Measurements from ENCODE around the gene UQCC5.

UQCC5 gene

GRCh38 chr3:52527039-52527731 lies 9.2 kb upstream of the UQCC5 start:
- Histone ChIP-seq H3K36me3 (ENCODE audit: insufficient read depth) (no peaks in the 10 kb centered on the region), H3K4me2 (no peak overlapping the region)

GRCh38 chr3:52527732-52528585 lies 8.4 kb upstream of the UQCC5 start:
- Histone ChIP-seq H2AFZ (ENCODE audit: low read depth) (no peak overlapping the region), H3K9ac (no peak overlapping the region), H4K20me1 (ENCODE audit: insufficient read depth) (no peaks in the 10 kb centered on the region), H3K4me1 (ENCODE audit: low read depth, poor library complexity, severe bottlenecking) (no peaks in the 10 kb centered on the region), H3K36me3 (ENCODE audit: insufficient read depth) (no peaks in the 10 kb centered on the region), H3K27ac (no peak overlapping the region), H3K79me2 (ENCODE audit: insufficient read depth, low read depth) (peaks cover 6% of the 10 kb centered on the region; the same call in 1 of the 2 replicates), H3K4me2 (no peak overlapping the region), H3K27me3 (ENCODE audit: insufficient read depth, low read depth) (no peaks in the 10 kb centered on the region), H3K4me3 (IDR thresholded peaks at IDR 0.05; ENCODE audit: insufficient read depth, low read depth, low read length) (no peak overlapping the region)
- TF ChIP-seq CTCF (conservative IDR thresholded peaks at IDR 0.05; ENCODE audit: low read depth, low read length), result no peak

More at GRCh38 chr3:52527039-52527731, 9.2 kb upstream of the UQCC5 start:
- H3K27me3 ChIP-seq (ENCODE audit: insufficient read depth, low read depth), result no peaks in the 10 kb centered on the region
- 0 out of 2 replicates have a peak, but pooled peaks cover under 1% of the 10 kb centered on the region for H3K79me2 ChIP-seq (ENCODE audit: insufficient read depth, low read depth)
- no peaks in the 10 kb centered on the region for H4K20me1 ChIP-seq (ENCODE audit: insufficient read depth)
- no peaks in the 10 kb centered on the region for H3K4me1 ChIP-seq (ENCODE audit: low read depth, poor library complexity, severe bottlenecking)
- no peak overlapping the region for H3K4me3 ChIP-seq (IDR thresholded peaks at IDR 0.05; ENCODE audit: insufficient read depth, low read depth, low read length)
- H2AFZ ChIP-seq (ENCODE audit: low read depth), result no peak overlapping the region
- TF ChIP-seq CTCF (conservative IDR thresholded peaks at IDR 0.05; ENCODE audit: low read depth, low read length), result no peak
- no peak overlapping the region for H3K9ac ChIP-seq
- no peak overlapping the region for H3K27ac ChIP-seq

GRCh38 chr3:52528586-52529375 lies 7.6 kb upstream of the UQCC5 start:
- H3K27ac ChIP-seq, result no peak overlapping the region
- H3K79me2 ChIP-seq (ENCODE audit: insufficient read depth, low read depth), result peaks cover 6% of the 10 kb centered on the region; the same call in 1 of the 2 replicates
- no peaks in the 10 kb centered on the region for H3K27me3 ChIP-seq (ENCODE audit: insufficient read depth, low read depth)
- no peaks in the 10 kb centered on the region for H4K20me1 ChIP-seq (ENCODE audit: insufficient read depth)
- H2AFZ ChIP-seq (ENCODE audit: low read depth), result no peak overlapping the region
- H3K36me3 ChIP-seq (ENCODE audit: insufficient read depth), result no peaks in the 10 kb centered on the region
- no peak overlapping the region for H3K4me2 ChIP-seq
- no peak overlapping the region for H3K4me3 ChIP-seq (IDR thresholded peaks at IDR 0.05; ENCODE audit: insufficient read depth, low read depth, low read length)
- TF ChIP-seq CTCF (conservative IDR thresholded peaks at IDR 0.05; ENCODE audit: low read depth, low read length), result no peak
- H3K9ac ChIP-seq, result no peak overlapping the region
- H3K4me1 ChIP-seq (ENCODE audit: low read depth, poor library complexity, severe bottlenecking), result no peaks in the 10 kb centered on the region
